Spinal cord (tissue), 10 donors: Measurements from ENCODE around the gene USP6. TPM values are rescaled to one million over a fixed set of nuclear protein-coding genes. Genes with fewer than 3 reads are reported as not detected.

ENCODE experiments used
- DNase-seq, 6 donors: peaks; one replicate each; pipeline versions ENCODE4 v3.0.0 to v3.0.0-alpha.2; 2013 to 2015; ENCODE audit warnings: low spot score in 6 of 6, low read depth in 4 of 6
- H3K27ac ChIP-seq: one replicate; pipeline ENCODE4 v1.5.1; 2013; ENCODE audit warnings: low read depth, low read length, control low read depth
- H3K27me3 ChIP-seq: one replicate; pipeline ENCODE4 v1.6.1; 2013; ENCODE audit warnings: low read length; ENCODE audit not compliant: control insufficient read depth, insufficient read depth
- H3K36me3 ChIP-seq: one replicate; pipeline ENCODE4 v1.6.1; 2013; ENCODE audit warnings: low read length; ENCODE audit not compliant: control insufficient read depth, insufficient read depth
- H3K4me1 ChIP-seq: one replicate; pipeline ENCODE4 v1.6.1; 2013; ENCODE audit warnings: low read length; ENCODE audit not compliant: control insufficient read depth, insufficient read depth
- H3K4me3 ChIP-seq: one replicate; pipeline ENCODE4 v1.5.1; 2013; ENCODE audit warnings: low read depth, low read length, control low read depth
- H3K9me3 ChIP-seq: one replicate; pipeline ENCODE4 v1.6.1; 2013; ENCODE audit warnings: low read length; ENCODE audit not compliant: control insufficient read depth, insufficient read depth
- WGBS: methylation state at CpG from one replicate; pipeline ENCODE4 v1.1.5; 2013; ENCODE audit warnings: missing lambda C conversion rate; ENCODE audit not compliant: insufficient coverage; 5-methylcytosine and 5-hydroxymethylcytosine counted together
- polyA plus RNA-seq, 2 donors: library from polyadenylated mRNA; unstranded; fragments of 120-200 nt; gene quantifications; one replicate each; pipeline ENCODE4 v1.2.1, GENCODE V29; 2013; ENCODE audit not compliant: insufficient read length in 2 of 2
- total RNA-seq, 2 donors: library from RNA; depleted of rRNA in 1 of 2; stranded (reverse); fragments of 120-200 nt in 1 of 2; fragments of >200 nt in 1 of 2; gene quantifications; one replicate each; pipeline versions ENCODE4 v1.2.3 to v1.2.4, GENCODE V29; 2013 to 2014
- donor health status: healthy.

Gene USP6
- total and polyA plus RNA-seq, 4 donors, result 0.10 to 9.8 (median 1.9) TPM

DNA sequence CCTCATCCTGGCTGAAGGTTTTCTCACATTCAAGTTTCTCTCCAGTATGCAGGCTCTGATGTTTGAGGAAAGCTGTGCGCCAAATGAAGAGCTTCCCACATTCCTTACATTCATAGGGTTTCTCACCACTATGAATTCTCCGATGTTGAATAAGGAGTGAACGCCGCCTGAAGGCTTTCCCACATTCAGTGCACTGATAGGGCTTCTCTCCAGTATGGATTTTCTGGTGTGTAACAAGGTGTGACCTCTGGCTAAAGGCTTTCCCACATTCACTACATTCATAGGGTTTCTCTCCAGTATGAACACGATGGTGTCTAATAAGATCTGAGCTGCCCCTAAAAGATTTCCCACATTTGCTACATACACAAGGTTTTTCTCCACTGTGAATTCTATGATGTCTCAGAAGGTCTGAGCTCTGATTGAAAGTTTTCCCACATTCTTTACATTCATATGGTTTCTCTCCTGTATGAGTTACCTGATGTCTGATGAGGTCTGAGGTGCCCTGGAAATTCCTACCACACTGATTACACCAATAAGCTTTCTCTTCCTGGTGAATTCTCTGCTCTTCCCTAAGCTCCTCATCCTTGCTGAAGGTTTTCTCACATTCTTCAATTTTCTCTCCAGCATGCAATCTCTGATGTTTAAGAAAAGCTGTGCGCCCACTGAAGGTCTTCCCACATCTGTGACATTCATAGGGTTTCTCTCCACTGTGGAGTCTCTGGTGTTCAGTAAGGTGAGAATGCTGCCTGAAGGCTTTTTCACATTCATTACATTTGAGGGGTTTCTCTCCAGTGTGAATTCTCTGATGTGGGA, 67.0 kb downstream of the USP6 start:
- no peaks in the 10 kb centered on the region for H3K4me1 ChIP-seq
- no CpG with 5 or more reads among the region's 6 CpGs for WGBS
- H3K36me3 ChIP-seq, result peaks cover 17% of the 10 kb centered on the region
- DNase-seq, result no peak
- H3K4me3 ChIP-seq, result no peak overlapping the region
- no peaks in the 10 kb centered on the region for H3K27me3 ChIP-seq
- no peak overlapping the region for H3K27ac ChIP-seq
- peaks cover 57% of the 10 kb centered on the region for H3K9me3 ChIP-seq

DNA sequence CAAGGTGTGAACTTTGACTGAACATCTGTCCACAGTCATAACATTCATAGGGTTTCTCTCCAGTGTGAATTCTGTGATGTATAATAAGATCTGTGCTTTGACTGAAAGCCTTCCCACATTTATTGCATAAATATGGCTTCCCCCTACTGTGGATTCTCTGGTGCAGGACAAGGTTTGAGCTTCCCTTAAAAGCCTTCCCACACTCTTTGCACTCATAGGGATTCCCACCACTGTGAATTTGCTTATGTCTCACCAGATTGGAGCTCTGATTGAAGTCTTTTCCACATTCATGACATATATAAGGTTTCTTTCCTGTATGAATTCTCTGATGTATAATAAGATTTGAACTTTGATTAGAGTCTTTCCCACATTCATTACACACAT, 67.6 kb downstream of the USP6 start:
- Histone ChIP-seq H3K4me3 (no peak overlapping the region), H3K4me1 (no peaks in the 10 kb centered on the region), H3K36me3 (peaks cover 18% of the 10 kb centered on the region), H3K27ac (no peak overlapping the region), H3K27me3 (no peaks in the 10 kb centered on the region), H3K9me3 (peaks cover 59% of the 10 kb centered on the region)
- DNase-seq, result no peak

DNA sequence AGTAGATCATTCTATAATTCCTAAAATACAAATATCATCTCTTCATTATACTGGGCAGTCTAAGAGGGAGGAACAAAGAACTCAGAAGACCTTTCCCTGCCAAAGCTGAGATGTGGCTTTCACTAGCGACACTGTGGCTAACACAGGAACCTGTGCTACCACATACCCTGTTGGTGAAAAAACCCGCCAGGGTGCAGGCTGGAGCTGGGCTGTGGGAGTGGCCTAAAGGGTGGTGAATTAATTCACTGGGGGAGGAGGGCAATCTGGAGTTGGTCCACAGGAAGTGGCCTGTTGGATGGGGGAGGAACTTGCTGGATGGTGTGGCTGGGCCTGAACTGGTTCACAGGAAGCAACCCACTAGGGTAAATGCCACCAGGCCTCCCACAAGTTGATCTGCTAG, 68.5 kb downstream of the USP6 start:
- WGBS, result 100% methylated on average over 2 of the region's 2 CpGs
- H3K27ac ChIP-seq, result no peak overlapping the region
- no peaks in the 10 kb centered on the region for H3K4me1 ChIP-seq
- H3K9me3 ChIP-seq, result peaks cover 55% of the 10 kb centered on the region
- no peak overlapping the region for H3K4me3 ChIP-seq
- no peaks in the 10 kb centered on the region for H3K27me3 ChIP-seq
- no peak for DNase-seq
- peaks cover 15% of the 10 kb centered on the region for H3K36me3 ChIP-seq

DNA sequence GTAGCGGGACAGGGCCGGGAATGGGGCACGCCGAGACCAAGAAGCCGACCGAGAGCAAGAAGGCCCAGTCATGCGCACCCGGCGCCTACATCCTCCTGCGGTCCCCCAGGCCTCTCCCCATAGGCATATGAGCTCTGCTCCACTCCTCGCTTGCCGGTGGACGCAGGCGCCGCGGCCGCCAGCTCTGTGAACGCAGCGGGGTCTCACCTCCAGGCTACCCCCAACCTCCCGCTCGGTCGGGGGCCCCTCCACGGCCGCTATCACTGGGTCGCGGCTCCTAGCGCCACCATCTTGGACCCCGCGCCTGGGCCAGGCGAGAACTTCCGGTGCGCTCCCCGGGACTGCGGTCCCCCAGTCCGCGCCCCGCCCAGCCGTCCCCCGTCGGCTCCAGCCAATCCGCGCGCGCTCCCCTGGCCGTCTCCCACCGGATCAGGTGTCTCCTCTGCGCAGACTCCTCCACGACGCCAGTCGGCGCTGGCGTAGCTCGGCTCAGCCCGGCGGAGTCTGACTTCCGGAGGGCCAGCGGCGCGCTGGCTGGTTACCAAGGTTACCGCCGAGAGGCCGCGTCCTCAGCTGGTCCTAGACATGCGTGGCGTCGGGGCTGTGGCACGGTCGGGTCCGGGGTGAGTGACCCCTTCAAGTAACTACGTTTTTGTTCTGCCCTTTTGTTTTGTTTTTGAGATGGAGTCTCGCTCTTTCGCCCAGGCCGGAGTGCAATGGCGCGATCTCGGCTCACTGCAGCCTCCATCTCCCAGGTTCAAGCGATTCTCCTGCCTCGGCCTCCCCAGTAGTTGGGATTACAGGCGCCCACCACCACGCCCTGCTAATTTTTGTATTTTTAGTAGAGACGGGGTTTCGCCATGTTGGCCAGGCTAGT, 75.9 kb downstream of the USP6 start, which contains the start of gene ZNF594:
Gene ZNF594 (minus strand): TSS at position 328 of the 877 bp plus-strand sequence. CDS start 7,612 bp downstream, outside the sequence.
- peaks cover 11% of the 10 kb centered on the region for H3K4me1 ChIP-seq
- H3K36me3 ChIP-seq, result peaks cover 18% of the 10 kb centered on the region
- 3% methylated on average over 82 of the region's 82 CpGs for WGBS

DNA sequence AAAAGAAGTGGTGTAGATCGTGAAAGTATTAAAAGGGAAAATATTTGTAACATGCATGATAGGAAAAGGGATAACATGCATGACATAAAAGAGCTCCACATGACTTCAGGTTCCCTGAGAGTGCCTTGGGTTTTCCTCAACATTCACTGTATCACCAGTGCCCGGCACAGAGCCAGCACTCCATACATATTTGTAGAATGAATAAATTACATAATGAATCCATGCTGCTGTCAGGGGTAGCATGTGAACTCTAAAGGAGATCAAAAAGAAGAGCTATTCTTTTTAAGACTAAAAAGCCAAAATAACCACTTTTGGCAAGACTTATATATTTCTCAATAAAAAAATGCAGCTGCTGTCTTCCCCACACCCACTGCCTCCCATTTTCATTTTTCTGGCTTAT, 78.5 kb downstream of the USP6 start:
- no peak overlapping the region for H3K27ac ChIP-seq
- H3K4me3 ChIP-seq, result no peak overlapping the region
- no peaks in the 10 kb centered on the region for H3K27me3 ChIP-seq
- peaks cover 10% of the 10 kb centered on the region for H3K36me3 ChIP-seq
- no peak for DNase-seq
- H3K9me3 ChIP-seq, result no peaks in the 10 kb centered on the region
- no CpG with 5 or more reads among the region's 2 CpGs for WGBS
- peaks cover 11% of the 10 kb centered on the region for H3K4me1 ChIP-seq

More for the DNA sequence above, 75.9 kb downstream of the USP6 start, which contains the start of gene ZNF594:
- Histone ChIP-seq H3K27me3 (no peaks in the 10 kb centered on the region), H3K9me3 (peaks cover 5% of the 10 kb centered on the region), H3K27ac (peak within 1 kb of the TSS; percentile 79), H3K4me3 (peak within 1 kb of the TSS; percentile 80)
- peak; percentile 82 to 99 (median 93) for DNase-seq

DNA sequence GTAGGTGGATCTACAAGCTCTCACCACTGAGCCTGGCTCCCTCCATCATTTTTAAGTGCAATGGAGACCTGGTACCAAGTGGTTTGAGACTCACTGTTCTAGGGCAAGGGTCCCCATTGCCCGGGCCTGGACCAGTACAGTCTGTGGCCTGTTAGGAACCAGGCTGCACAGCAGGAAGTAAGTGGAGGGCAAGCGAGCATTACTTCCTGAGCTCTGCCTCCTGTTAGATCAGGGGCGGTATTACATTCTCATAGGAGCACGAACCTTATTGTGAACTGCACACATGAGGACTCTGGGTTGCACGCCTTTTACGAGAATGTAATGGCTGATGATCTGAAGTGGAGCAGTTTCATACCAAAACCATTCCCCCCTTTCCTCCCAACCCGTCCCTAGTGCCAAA, 82.6 kb downstream of the USP6 start:
- no peaks in the 10 kb centered on the region for H3K4me1 ChIP-seq
- 96% methylated on average over 4 of the region's 7 CpGs for WGBS
- no peak overlapping the region for H3K27ac ChIP-seq
- no peaks in the 10 kb centered on the region for H3K9me3 ChIP-seq
- H3K36me3 ChIP-seq, result peaks cover 10% of the 10 kb centered on the region
- DNase-seq, result no peak
- H3K4me3 ChIP-seq, result no peak overlapping the region
- H3K27me3 ChIP-seq, result no peaks in the 10 kb centered on the region

DNA sequence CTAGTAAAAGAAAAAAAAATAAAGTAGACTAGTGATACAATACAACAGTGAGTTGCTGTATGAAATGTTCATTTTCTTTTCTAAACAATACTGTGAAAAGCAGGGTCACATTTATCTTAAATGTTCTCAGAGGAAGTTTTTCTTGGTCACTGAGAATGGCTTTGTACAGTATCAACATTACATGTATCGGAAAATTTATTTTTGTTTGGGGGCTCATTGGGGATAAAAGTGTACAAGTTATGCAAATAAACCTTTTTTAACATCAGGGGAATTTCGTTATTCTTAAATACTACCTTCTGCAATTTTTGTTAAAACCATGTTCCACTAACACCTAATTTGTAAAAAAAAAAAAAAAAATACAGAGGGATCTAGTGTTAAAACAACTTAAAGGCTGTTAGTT, 84.5 kb downstream of the USP6 start:
- Histone ChIP-seq H3K27ac (no peak overlapping the region), H3K36me3 (peaks cover 9% of the 10 kb centered on the region), H3K9me3 (no peaks in the 10 kb centered on the region), H3K4me3 (no peak overlapping the region), H3K4me1 (no peaks in the 10 kb centered on the region), H3K27me3 (no peaks in the 10 kb centered on the region)
- no peak for DNase-seq
- WGBS, result no CpG with 5 or more reads among the region's 2 CpGs

DNA sequence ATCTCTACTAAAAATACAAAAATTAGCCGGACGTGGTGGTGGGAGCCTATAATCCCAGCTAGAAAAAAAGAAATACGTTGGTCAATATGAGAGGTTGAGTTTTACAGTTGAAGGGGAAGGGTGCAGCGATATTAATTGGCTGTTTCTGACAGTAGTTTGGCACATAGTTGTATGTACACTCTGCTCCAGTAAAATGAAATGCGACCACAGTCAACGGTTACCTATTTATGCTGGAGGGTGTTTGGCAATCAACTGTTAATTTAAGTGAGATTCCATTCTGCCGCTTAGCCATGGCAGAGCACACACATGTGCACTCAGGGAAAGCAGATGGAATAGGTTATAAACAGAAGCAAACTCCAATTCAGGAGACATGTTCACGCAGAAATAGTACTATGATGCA, 85.2 kb downstream of the USP6 start:
- no peaks in the 10 kb centered on the region for H3K9me3 ChIP-seq
- H3K36me3 ChIP-seq, result peaks cover 5% of the 10 kb centered on the region
- H3K4me1 ChIP-seq, result no peaks in the 10 kb centered on the region
- DNase-seq, result no peak
- no peak overlapping the region for H3K27ac ChIP-seq
- no peak overlapping the region for H3K4me3 ChIP-seq
- no peaks in the 10 kb centered on the region for H3K27me3 ChIP-seq
- 98% methylated on average over 4 of the region's 8 CpGs for WGBS

DNA sequence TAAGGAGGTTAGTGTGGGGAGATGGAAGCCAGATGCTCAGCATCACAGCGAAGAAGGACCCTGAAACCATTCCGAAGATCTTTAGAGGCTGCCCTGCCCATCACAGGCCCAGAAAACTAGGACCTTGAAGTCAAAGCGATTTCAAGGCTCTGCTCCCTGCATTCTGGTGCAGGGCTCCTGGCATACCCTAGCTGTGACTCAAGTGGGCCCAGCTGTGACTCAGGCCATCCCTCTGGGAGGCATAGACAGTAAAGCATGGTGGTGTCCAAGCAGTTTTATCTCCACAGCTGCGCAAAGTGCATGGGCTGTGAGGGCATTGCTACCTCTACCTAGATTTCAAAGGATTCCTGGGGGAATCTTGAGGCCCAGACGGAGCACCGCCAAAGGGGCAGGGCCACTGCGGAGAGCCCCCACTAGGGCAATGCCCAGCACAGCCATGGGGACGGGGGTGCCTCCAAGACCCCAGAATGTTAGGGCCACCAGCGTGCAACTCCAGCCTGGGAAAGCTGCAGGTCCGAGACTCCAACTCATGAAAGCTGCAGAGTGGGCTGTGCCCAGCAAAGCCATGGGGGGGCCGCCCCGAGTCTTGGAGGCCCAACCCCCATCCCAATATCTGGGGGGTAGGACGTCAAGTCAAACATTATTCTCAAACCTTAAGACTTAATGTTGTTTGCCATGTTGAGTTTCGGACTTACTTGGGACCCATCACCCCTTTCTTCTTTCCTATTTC, 87.5 kb downstream of the USP6 start:
- Histone ChIP-seq H3K27ac (no peak overlapping the region), H3K4me3 (no peak overlapping the region), H3K27me3 (no peaks in the 10 kb centered on the region), H3K4me1 (no peaks in the 10 kb centered on the region), H3K36me3 (peaks cover 5% of the 10 kb centered on the region), H3K9me3 (no peaks in the 10 kb centered on the region)
- 98% methylated on average over 12 of the region's 14 CpGs for WGBS
- DNase-seq, result no peak
